Stimulated activated CD4-positive, alpha-beta T cell treated with anti-CD3 and anti-CD28 coated beads, Interleukin-2, amount 100 ng/mL, for 4 hours (primary cell): Measurements from ENCODE around the gene COL25A1.

Experiments used
- DNase-seq: peaks from one replicate; pipeline ENCODE4 v3.0.0-alpha.2; 2020; ENCODE audit warnings: low read depth

The COL25A1 gene

DNA sequence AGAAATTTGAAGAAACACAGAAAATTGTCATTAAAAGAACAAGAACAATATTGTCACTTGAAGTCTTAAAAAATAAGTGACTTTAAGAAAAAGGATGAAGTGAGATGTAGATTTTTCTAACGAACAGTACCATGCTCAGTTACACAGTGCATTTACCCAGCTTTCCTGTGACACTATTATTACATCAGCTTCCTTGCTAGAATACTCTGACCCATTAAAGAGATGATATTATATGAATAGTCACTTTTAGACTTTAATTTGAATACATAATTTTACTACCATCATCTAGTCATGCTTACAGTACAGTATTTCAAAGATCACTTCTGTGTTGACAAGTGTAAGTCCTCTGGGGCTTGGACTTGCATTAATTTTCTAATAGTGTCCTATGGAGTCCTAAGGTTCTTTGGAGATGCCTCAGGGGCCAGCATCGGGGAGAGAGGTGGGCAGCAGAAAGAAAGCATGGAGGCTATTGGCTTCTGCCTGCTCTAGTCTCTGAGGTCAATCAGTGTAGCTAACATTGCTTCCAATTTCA is 10.7 kb downstream of the COL25A1 start:
- no peak for DNase-seq

DNA sequence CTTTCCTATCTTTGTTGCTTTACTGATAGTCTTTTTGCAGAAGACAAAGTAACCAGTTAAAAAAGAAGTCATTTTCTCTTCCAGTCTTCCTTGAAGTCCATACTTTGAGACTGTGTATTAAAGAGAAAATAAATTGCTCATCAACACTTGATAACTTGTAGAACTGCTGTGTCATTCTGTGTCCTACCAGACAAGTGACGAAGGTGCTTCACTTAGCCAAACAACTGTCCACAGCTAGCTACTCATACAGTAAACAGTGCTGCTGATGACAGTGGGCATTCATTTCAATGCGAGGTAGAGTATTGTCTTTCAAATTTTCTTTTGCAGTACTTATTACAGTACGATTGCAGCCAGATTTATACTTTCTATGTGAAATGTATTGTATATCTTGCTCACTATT is 11.5 kb downstream of the COL25A1 start:
- no peak for DNase-seq

DNA sequence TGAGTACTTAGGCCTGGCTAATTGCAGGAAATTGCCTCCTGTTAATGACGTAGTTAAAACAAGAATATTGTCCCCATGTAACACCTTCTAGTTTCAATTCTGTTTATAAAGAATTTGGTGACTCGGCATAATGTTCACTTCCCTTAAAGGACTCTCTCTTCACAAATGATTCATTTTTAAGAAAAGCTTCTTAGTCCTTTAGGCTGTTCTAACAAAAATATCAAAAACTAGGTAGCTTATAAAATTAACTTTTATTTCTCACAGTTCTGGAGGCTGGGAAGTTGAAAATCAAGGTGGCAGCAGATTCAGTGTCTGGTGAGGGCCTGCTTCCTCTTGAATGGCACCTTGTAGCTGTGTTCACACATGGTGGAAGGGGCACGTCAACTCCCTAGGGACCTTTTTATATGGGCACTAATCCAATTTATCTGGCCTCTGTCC is 23.8 kb downstream of the COL25A1 start:
- DNase-seq = no peak

DNA sequence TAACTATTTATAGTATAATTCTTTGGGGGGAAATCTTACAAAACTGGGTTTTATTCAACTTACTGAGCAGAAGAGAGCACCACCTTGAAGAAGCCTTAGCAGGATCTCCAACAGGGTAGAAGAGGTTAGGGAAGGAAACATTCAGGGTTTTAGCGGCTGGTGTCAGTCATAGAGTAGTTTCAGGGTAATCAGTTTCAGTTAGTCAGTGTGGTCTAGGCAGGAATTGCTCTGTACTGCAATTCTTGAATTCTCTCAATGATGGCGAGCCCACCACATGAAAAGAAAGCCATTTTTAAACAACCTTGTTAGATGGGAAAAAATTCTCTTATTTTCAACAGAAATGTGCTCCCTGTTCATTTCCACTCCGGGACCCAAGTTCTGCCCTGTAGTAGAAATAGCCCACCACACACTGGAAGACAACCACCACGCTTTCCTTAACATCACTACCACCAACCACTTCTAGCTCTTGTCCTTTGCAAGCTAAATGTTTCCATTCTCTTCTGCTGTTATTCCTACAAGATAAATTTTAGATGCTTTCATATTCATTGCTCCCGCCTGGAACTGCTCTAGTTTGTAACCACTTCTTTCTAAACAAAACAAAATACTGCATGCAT is 25.9 kb downstream of the COL25A1 start:
- DNase-seq = no peak

DNA sequence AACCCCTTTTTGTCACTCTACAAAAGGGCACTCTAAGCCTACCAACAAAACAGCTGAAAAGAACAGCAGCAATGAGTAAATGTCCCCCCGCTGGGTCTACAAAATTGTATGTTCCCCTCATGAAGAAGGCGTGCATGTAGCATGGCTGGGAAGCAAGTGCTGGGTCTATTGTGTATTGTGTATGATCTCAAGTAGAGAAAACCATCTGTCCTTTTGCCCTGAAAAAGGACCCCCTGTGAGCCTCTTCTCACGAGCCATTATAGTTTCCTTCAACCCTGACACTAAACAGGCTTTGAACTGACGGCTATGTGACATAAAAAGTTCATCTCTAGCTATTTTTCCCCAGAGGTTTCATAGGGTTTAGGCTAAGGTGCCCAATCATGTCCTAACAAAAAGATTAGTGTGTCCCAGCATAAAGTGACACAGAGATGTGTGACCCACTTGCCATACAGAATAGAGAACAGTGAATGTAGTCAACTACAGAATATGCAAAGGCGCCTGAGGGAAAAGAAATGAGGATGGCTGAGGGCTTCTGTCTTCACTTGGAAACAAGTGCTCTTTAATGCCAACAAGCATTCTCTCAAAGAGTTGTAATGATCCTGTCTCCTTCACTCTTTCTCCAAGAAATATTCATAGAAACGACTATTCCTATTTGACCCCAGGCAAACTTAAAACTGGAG is 27.3 kb downstream of the COL25A1 start:
- DNase-seq = no peak

DNA sequence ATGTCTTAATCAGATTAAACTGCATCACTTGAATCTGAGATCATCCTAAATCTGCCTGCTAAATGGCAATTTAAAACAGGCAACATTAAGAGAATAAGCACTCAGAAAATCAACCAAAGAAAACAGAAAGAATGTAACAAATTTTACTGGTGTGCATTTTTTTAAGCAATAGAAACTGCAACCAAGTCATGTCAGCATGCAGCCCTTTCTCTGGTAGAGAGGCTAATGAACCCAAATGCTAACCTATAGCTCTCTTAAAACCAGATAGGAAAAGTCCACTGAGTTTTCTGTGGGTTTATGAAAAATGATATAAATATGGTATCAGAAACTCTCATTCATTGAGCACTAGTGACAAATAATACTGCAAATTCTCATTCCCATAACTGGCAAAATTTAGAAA is 35.6 kb downstream of the COL25A1 start:
- DNase-seq = no peak

- DNase-seq = no peak
Measured at GRCh38 chr4:109266236-109266635, 36.2 kb downstream of the COL25A1 start.

GRCh38 chr4:109263721-109264120 is 38.7 kb downstream of the COL25A1 start:
- DNase-seq = no peak

GRCh38 chr4:109256818-109257217 is 45.6 kb downstream of the COL25A1 start:
- no peak for DNase-seq

- no peak for DNase-seq
Measured at GRCh38 chr4:109254845-109255244, 47.6 kb downstream of the COL25A1 start.

- DNase-seq = no peak
Measured at GRCh38 chr4:109251396-109251795, 51.1 kb downstream of the COL25A1 start.

GRCh38 chr4:109248322-109248900 is 54.0 kb downstream of the COL25A1 start:
- DNase-seq = no peak

DNA sequence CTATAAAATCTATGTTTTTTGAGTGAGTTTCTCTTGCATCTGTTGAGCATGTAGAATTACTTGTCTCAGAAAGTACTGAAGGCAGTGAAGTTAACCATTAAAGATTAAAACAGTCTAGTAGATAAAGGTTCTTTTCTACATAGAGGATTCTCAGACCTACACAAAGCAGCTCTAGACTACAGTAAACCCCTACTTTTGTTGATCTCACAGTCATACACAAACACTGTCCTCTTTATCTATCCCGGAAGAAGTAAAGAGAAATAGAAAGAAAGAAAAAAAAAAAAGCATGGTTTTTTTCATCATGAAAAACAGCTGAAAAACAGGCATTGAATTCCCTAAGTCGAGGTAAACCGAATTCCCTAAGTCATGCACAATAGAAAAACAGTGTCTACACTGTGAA is 58.6 kb downstream of the COL25A1 start:
- DNase-seq = no peak

- DNase-seq = no peak
Measured at GRCh38 chr4:109238746-109239145, 63.7 kb downstream of the COL25A1 start.

DNA sequence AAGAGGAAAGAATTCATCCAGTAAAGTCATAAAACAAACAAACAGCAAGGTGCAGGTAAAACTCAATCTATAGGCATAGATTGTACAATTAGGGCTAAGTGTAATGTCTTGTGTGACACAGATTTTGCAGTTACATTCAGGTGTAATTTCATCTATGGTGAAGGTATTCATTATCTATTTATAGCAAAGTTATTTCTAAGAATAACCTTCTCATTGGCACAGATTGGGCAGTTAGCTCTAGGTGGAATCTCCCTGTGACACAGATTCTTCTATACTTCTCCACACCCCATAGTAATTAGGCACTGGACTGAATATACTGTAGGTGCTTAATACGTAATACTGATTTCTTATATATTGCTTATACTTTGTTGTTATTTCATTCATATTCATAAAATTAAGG is 66.8 kb downstream of the COL25A1 start:
- no peak for DNase-seq

- DNase-seq = no peak
Measured at GRCh38 chr4:109234596-109234995, 67.9 kb downstream of the COL25A1 start.

DNA sequence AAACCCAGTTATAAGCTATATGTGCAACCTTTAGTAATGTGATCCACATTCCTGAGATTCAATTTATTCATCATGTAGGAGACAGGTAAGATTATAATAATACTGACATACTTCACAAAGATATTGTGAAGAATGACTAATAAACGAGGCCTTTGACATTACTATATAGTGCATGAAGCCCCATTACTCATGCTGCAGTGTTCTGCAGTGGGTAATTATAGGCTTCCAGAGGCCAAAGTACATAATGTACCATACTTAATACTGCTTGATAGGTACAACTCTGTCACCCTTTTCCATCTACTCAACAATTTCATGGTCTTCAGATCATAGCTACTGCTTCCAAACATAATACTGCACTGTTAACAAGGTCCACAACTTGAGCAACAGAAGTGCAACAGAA is 68.9 kb downstream of the COL25A1 start:
- DNase-seq = no peak

- no peak for DNase-seq
Measured at GRCh38 chr4:109232681-109233080, 69.8 kb downstream of the COL25A1 start.

DNA sequence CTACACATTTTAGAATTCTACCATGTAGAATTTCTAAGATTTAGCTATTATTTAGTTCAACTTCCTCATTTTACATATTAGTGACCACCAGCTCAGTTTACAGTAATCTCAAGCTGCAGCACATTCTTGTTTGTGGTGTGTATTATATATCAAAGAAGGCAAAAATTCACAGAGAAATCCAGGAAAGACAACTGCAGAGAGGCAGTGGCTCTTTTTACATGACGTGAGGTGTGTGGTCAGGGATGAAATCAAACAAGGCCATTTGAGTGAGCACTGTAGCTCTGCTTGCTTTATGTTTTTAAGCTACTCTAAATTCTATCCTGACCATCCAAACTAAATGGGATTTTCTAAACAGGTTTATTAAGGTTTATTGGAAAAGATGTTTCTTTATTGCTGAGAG is 71.1 kb downstream of the COL25A1 start:
- no peak for DNase-seq

DNA sequence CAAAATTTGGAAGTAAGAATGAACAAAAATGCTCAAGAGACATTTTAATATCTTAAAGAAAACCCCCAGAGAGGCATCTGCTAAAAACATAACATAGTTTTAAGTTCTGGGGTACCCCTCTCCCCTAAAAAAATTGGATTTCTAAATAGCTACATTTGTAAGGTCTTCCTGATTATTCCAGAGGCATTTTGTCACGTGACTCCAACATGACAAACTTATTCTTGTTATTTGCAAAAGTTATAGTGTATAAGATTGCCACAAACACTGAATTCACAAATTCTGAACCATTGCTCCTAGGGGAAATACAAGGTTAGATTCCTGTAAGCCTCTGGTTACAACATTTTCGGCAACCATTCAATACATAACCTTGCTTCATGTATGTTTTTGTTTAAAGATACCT is 73.4 kb downstream of the COL25A1 start:
- DNase-seq = no peak

DNA sequence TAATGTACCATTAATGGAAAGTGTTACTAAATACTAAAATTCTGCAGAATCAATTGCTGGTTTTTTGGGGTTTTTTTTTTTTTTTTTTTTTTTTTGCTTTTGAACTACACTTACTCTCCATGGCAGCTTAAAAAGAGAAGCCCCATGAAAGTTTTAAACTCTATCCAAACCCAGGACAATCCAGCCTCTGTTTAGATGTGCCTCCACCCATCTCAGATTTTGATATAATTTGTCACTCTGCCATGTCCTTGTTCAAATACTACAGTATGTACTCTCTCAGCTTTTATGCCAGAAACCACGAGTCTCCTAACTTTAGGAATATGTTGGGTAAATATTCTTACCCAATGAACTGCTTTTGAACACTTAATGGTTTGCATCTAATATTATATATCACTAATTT is 84.2 kb downstream of the COL25A1 start:
- DNase-seq = no peak

GRCh38 chr4:109216085-109216696 is 86.3 kb downstream of the COL25A1 start:
- no peak for DNase-seq

- no peak for DNase-seq
Measured at GRCh38 chr4:109215506-109215905, 87.0 kb downstream of the COL25A1 start.
